Measurements from ENCODE around the gene GUCY2F.

Gene GUCY2F

DNA sequence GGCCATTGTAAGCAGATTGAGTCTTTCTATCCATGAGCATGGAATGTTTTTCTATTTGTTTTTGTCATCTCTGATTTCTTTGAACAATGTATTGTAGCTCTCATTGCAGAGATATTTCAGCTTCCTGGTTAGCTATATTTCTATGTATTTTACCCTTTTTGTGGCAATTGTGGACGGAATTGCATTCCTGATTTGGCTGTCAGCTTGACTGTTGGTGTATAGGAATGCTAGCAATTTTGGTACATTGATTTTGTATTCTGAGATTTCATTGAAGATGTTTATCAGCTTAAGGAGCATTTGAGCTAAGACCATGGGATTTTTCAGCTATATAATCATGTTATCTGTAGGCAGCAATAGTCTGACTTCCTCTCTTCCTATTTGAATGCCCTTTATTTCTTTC is 154.6 kb downstream of the GUCY2F start:
- DNase-seq (ENCODE audit: low spot score) = no peak
- TF ChIP-seq, protein P1, sequence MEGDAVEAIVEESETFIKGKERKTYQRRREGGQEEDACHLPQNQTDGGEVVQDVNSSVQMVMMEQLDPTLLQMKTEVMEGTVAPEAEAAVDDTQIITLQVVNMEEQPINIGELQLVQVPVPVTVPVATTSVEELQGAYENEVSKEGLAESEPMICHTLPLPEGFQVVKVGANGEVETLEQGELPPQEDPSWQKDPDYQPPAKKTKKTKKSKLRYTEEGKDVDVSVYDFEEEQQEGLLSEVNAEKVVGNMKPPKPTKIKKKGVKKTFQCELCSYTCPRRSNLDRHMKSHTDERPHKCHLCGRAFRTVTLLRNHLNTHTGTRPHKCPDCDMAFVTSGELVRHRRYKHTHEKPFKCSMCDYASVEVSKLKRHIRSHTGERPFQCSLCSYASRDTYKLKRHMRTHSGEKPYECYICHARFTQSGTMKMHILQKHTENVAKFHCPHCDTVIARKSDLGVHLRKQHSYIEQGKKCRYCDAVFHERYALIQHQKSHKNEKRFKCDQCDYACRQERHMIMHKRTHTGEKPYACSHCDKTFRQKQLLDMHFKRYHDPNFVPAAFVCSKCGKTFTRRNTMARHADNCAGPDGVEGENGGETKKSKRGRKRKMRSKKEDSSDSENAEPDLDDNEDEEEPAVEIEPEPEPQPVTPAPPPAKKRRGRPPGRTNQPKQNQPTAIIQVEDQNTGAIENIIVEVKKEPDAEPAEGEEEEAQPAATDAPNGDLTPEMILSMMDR (IDR thresholded peaks at IDR 0.05; ENCODE audit: borderline replicate concordance, control extremely low read depth, extremely low read depth, insufficient read depth, missing control alignments) = no peak
- in situ Hi-C loops (cut with MboI; ENCODE audit: low sequenced_read_pairs, unreplicated experiment) = no loop called here

Data from GM13976 (cell line).